ENCODE data around the gene TLK1. TPM values are rescaled to one million over a fixed set of nuclear protein-coding genes. Genes with fewer than 3 reads are reported as not detected.

The TLK1 gene
- total and polyA plus RNA-seq, 2 experiments from 2014 or later: 41.2 to 45.0 TPM

- H4K20me1 ChIP-seq (replicated peaks; ENCODE audit: insufficient read depth): peaks cover 6% of the 10 kb centered on the region
- 0 out of 2 replicates have a peak overlapping the region, but pooled peaks have one; percentile 8 for H3K27ac ChIP-seq (ENCODE audit: low read depth)
- no peaks in the 10 kb centered on the region for H3K9me2 ChIP-seq (ENCODE audit: insufficient read depth)
- H3K4me3 Mint-ChIP-seq: no peak overlapping the region
- H3K36me3 ChIP-seq (ENCODE audit: insufficient read depth): no peaks in the 10 kb centered on the region
- DNase-seq (ENCODE audit: low spot score) (no peak), ATAC-seq (no peak; the same call in 2 of the 3 replicates)
- no peaks in the 10 kb centered on the region for H3K27me3 ChIP-seq (ENCODE audit: insufficient read depth)
- peaks cover 14% of the 10 kb centered on the region for H3K4me1 ChIP-seq (ENCODE audit: insufficient read depth)
- no peak overlapping the region for H3K4me3 ChIP-seq
- H3K9me3 Mint-ChIP-seq: no peaks in the 10 kb centered on the region; the same call in 2 of the 3 replicates
- peaks cover 38% of the 10 kb centered on the region for H3K4me1 Mint-ChIP-seq
- peaks cover 2% of the 10 kb centered on the region for H3K27me3 Mint-ChIP-seq (ENCODE audit: insufficient read depth, low read depth, poor library complexity)
- TF ChIP-seq CREB1 (CRISPR knock-in tag; IDR thresholded peaks at IDR 0.05; ENCODE audit: low read depth) (no peak), ZNF114 (CRISPR knock-in tag; IDR thresholded peaks at IDR 0.05) (no peak), CTCF (conservative IDR thresholded peaks at IDR 0.05; ENCODE audit: low read depth in 2 of 2) (no peak), NANOG (IDR thresholded peaks at IDR 0.05; ENCODE audit: borderline replicate concordance) (no peak)
- H3K79me2 ChIP-seq (replicated peaks; ENCODE audit: insufficient read depth): peaks cover 85% of the 10 kb centered on the region
- no peak overlapping the region for H2AFZ ChIP-seq
- H3F3A ChIP-seq (replicated peaks; ENCODE audit: low read depth): no peaks in the 10 kb centered on the region
- peak overlapping the region; percentile 18; the same call in 1 of the 2 replicates for H3K27ac Mint-ChIP-seq
- H3K36me3 Mint-ChIP-seq (ENCODE audit: low read depth): peaks cover 18% of the 10 kb centered on the region
- no peak overlapping the region for H3K4me2 ChIP-seq
Observed at GRCh38 chr2:171084128-171084527, 76.6 kb downstream of the TLK1 start.

- ATAC-seq: no peak
- H3K27me3 ChIP-seq (ENCODE audit: insufficient read depth): no peaks in the 10 kb centered on the region
- H3K4me1 ChIP-seq (ENCODE audit: insufficient read depth): peaks cover 21% of the 10 kb centered on the region
- H3K4me2 ChIP-seq: no peak overlapping the region
- Mint-ChIP-seq H3K27ac (no peak overlapping the region), H3K36me3 (ENCODE audit: low read depth) (peaks cover 25% of the 10 kb centered on the region), H3K27me3 (ENCODE audit: insufficient read depth, low read depth, poor library complexity) (peaks cover 2% of the 10 kb centered on the region), H3K4me1 (peaks cover 38% of the 10 kb centered on the region), H3K4me3 (no peak overlapping the region), H3K9me3 (no peaks in the 10 kb centered on the region; the same call in 2 of the 3 replicates)
- peaks cover 6% of the 10 kb centered on the region for H4K20me1 ChIP-seq (replicated peaks; ENCODE audit: insufficient read depth)
- H2AFZ ChIP-seq: no peak overlapping the region
- H3K36me3 ChIP-seq (ENCODE audit: insufficient read depth): no peaks in the 10 kb centered on the region
- H3K4me3 ChIP-seq: no peak overlapping the region
- H3K79me2 ChIP-seq (replicated peaks; ENCODE audit: insufficient read depth): peaks cover 85% of the 10 kb centered on the region
- no peak for DNase-seq (ENCODE audit: low spot score)
- no peaks in the 10 kb centered on the region for H3K9me2 ChIP-seq (ENCODE audit: insufficient read depth)
- 0 out of 2 replicates have a peak overlapping the region, but pooled peaks have one; percentile 8 for H3K27ac ChIP-seq (ENCODE audit: low read depth)
- no peaks in the 10 kb centered on the region for H3F3A ChIP-seq (replicated peaks; ENCODE audit: low read depth)
- TF ChIP-seq POLR2AphosphoS5 (IDR thresholded peaks at IDR 0.05; ENCODE audit: low read depth) (no peak), REST (IDR thresholded peaks at IDR 0.05; ENCODE audit: unreplicated experiment) (no peak), EZH2 (IDR thresholded peaks at IDR 0.05; ENCODE audit: low read depth, unreplicated experiment) (no peak), CTCF (conservative IDR thresholded peaks at IDR 0.05; ENCODE audit: low read depth in 2 of 2) (no peak), ETS1 (IDR thresholded peaks at IDR 0.05) (no peak), ZNF114 (CRISPR knock-in tag; IDR thresholded peaks at IDR 0.05) (no peak), ZNF331 (CRISPR knock-in tag; IDR thresholded peaks at IDR 0.05; ENCODE audit: low read depth) (no peak)
Observed at GRCh38 chr2:171083451-171083850, 77.2 kb downstream of the TLK1 start.
